Measurements from ENCODE around the gene MUC3A. TPM values are rescaled to one million over a fixed set of nuclear protein-coding genes. Genes with fewer than 3 reads are reported as not detected.

The MUC3A gene
- total and polyA plus RNA-seq, 12 donors, result 0.04 to 0.91 (median 0.16) TPM; not detected in 6

GRCh38 chr7:100946766-100947365 lies 2.5 kb upstream of the MUC3A start:
- no peaks in the 10 kb centered on the region for H3K9me3 ChIP-seq (replicated peaks in 1 of 3)
- intact Hi-C loops (cut with DNase I), result no loop called here
- no peaks in the 10 kb centered on the region for H3K36me3 ChIP-seq (replicated peaks in 1 of 2)
- no peak overlapping the region for H3K4me3 ChIP-seq
- H3K4me1 ChIP-seq (replicated peaks in 1 of 2), result no peaks in the 10 kb centered on the region
- TF ChIP-seq CTCF (IDR thresholded peaks at IDR 0.05) (no peak), POLR2A (IDR thresholded peaks at IDR 0.05) (no peak)
- H3K27me3 ChIP-seq, result peaks cover 17% of the 10 kb centered on the region
- no peak for DNase-seq
- H3K27ac ChIP-seq, result no peak overlapping the region
- 86 to 88% (median 87%) methylated on average over 10 to 11 of the region's 11 CpGs for WGBS, 4 donors

GRCh38 chr7:100947792-100948191 lies 1.5 kb upstream of the MUC3A start:
- no peaks in the 10 kb centered on the region for H3K36me3 ChIP-seq (replicated peaks in 1 of 2)
- WGBS, 4 donors, result 80 to 87% (median 83%) methylated on average over 5 of the region's 5 CpGs
- no peak overlapping the region for H3K4me3 ChIP-seq
- intact Hi-C loops (cut with DNase I), result no loop called here
- H3K27me3 ChIP-seq, result peaks cover 23% of the 10 kb centered on the region
- H3K4me1 ChIP-seq (replicated peaks in 1 of 2), result no peaks in the 10 kb centered on the region
- H3K27ac ChIP-seq, result no peak overlapping the region
- H3K9me3 ChIP-seq (replicated peaks in 1 of 3), result no peaks in the 10 kb centered on the region
- DNase-seq, result no peak
- TF ChIP-seq CTCF (IDR thresholded peaks at IDR 0.05) (no peak), POLR2A (IDR thresholded peaks at IDR 0.05) (no peak)

GRCh38 chr7:100949933-100950443 lies 654 bp downstream of the MUC3A start:
- H3K36me3 ChIP-seq (replicated peaks in 1 of 2), result no peaks in the 10 kb centered on the region
- 45 to 53% (median 50%) methylated on average over 15 of the region's 15 CpGs for WGBS, 4 donors
- no peak overlapping the region for H3K27ac ChIP-seq
- no peaks in the 10 kb centered on the region for H3K9me3 ChIP-seq (replicated peaks in 1 of 3)
- no peak for DNase-seq
- no peaks in the 10 kb centered on the region for H3K4me1 ChIP-seq (replicated peaks in 1 of 2)
- no peak overlapping the region for H3K4me3 ChIP-seq
- intact Hi-C loops (cut with DNase I), result no loop called here
- no peak for TF ChIP-seq CTCF (IDR thresholded peaks at IDR 0.05)
- no peak for TF ChIP-seq POLR2A (IDR thresholded peaks at IDR 0.05)
- peaks cover 23% of the 10 kb centered on the region for H3K27me3 ChIP-seq

- TF ChIP-seq CTCF (IDR thresholded peaks at IDR 0.05) (no peak), POLR2A (IDR thresholded peaks at IDR 0.05) (no peak)
- no peaks in the 10 kb centered on the region for H3K9me3 ChIP-seq (replicated peaks in 1 of 3)
- no peaks in the 10 kb centered on the region for H3K4me1 ChIP-seq (replicated peaks in 1 of 2)
- H3K4me3 ChIP-seq, result no peak overlapping the region
- H3K36me3 ChIP-seq (replicated peaks in 1 of 2), result no peaks in the 10 kb centered on the region
- peaks cover 23% of the 10 kb centered on the region for H3K27me3 ChIP-seq
- intact Hi-C loops (cut with DNase I), result no loop called here
- WGBS, 4 donors, result 36 to 56% (median 38%) methylated on average over 6 of the region's 6 CpGs
- no peak overlapping the region for H3K27ac ChIP-seq
- DNase-seq, result no peak
These were observed 1.8 kb downstream of the MUC3A start for GRCh38 chr7:100951172-100951571.
